ENCODE results near the gene KDM5B.
"Not testable (repeated sequence)": the region's sequence is repeated elsewhere in the genome, so short reads cannot be mapped to it uniquely, and the experiment has no call there.

The KDM5B gene

GRCh38 chr1:202728951-202729350 lies 79.3 kb downstream of the KDM5B start:
- Histone ChIP-seq H2AFZ (ENCODE audit: low read depth, low read length) (no peak overlapping the region), H3K9ac (ENCODE audit: low read depth, low read length) (no peak overlapping the region), H3K36me3 (ENCODE audit: insufficient read depth, low read length) (no peaks in the 10 kb centered on the region), H3K4me1 (ENCODE audit: insufficient read depth, low read length) (no peaks in the 10 kb centered on the region), H3K79me2 (ENCODE audit: insufficient read depth, low read length) (no peaks in the 10 kb centered on the region), H3K9me3 (ENCODE audit: insufficient read depth, low read length, severe bottlenecking) (no peaks in the 10 kb centered on the region), H3K27ac (ENCODE audit: low read length) (no peak overlapping the region), H3K4me3 (ENCODE audit: low read depth in 1 of 2, low read length in 2 of 2) (no peak overlapping the region), H3K27me3 (ENCODE audit: insufficient read depth, low read length, poor library complexity) (peaks cover 35% of the 10 kb centered on the region), H4K20me1 (ENCODE audit: insufficient read depth, low read length) (no peaks in the 10 kb centered on the region), H3K4me2 (ENCODE audit: insufficient read depth, low read length) (no peak overlapping the region)
- DNase-seq (no peak), ATAC-seq (ENCODE audit: insufficient read depth, low read depth) (no peak)
- TF ChIP-seq CTCF (IDR thresholded peaks at IDR 0.05; ENCODE audit: borderline replicate concordance, extremely low read depth, low read length, poor library complexity, severe bottlenecking) (no peak), EZH2 (IDR thresholded peaks at IDR 0.05; ENCODE audit: borderline replicate concordance, low read depth, low read length, severe bottlenecking) (no peak)

GRCh38 chr1:202725526-202725925 lies 82.7 kb downstream of the KDM5B start:
- H3K9me3 ChIP-seq (ENCODE audit: insufficient read depth, low read length, severe bottlenecking): no peaks in the 10 kb centered on the region
- no peaks in the 10 kb centered on the region for H3K36me3 ChIP-seq (ENCODE audit: insufficient read depth, low read length)
- no peaks in the 10 kb centered on the region for H4K20me1 ChIP-seq (ENCODE audit: insufficient read depth, low read length)
- H3K9ac ChIP-seq (ENCODE audit: low read depth, low read length): no peak overlapping the region
- H3K4me3 ChIP-seq (ENCODE audit: low read depth in 1 of 2, low read length in 2 of 2): no peak overlapping the region
- H2AFZ ChIP-seq (ENCODE audit: low read depth, low read length): no peak overlapping the region
- H3K79me2 ChIP-seq (ENCODE audit: insufficient read depth, low read length): no peaks in the 10 kb centered on the region
- H3K4me2 ChIP-seq (ENCODE audit: insufficient read depth, low read length): no peak overlapping the region
- no peaks in the 10 kb centered on the region for H3K4me1 ChIP-seq (ENCODE audit: insufficient read depth, low read length)
- ATAC-seq (ENCODE audit: insufficient read depth, low read depth) (no peak), DNase-seq (no peak)
- peaks cover 26% of the 10 kb centered on the region for H3K27me3 ChIP-seq (ENCODE audit: insufficient read depth, low read length, poor library complexity)
- H3K27ac ChIP-seq (ENCODE audit: low read length): no peak overlapping the region
- TF ChIP-seq EZH2 (IDR thresholded peaks at IDR 0.05; ENCODE audit: borderline replicate concordance, low read depth, low read length, severe bottlenecking) (no peak), CTCF (IDR thresholded peaks at IDR 0.05; ENCODE audit: borderline replicate concordance, extremely low read depth, low read length, poor library complexity, severe bottlenecking) (no peak)

GRCh38 chr1:202723708-202724107 lies 84.5 kb downstream of the KDM5B start:
- Histone ChIP-seq H3K27ac (ENCODE audit: low read length) (no peak overlapping the region), H3K4me1 (ENCODE audit: insufficient read depth, low read length) (no peaks in the 10 kb centered on the region), H3K4me3 (ENCODE audit: low read depth in 1 of 2, low read length in 2 of 2) (no peak overlapping the region), H3K36me3 (ENCODE audit: insufficient read depth, low read length) (no peaks in the 10 kb centered on the region), H2AFZ (ENCODE audit: low read depth, low read length) (no peak overlapping the region), H3K9me3 (ENCODE audit: insufficient read depth, low read length, severe bottlenecking) (no peaks in the 10 kb centered on the region), H3K9ac (ENCODE audit: low read depth, low read length) (no peak overlapping the region), H3K4me2 (ENCODE audit: insufficient read depth, low read length) (no peak overlapping the region), H4K20me1 (ENCODE audit: insufficient read depth, low read length) (no peaks in the 10 kb centered on the region), H3K27me3 (ENCODE audit: insufficient read depth, low read length, poor library complexity) (peaks cover 23% of the 10 kb centered on the region), H3K79me2 (ENCODE audit: insufficient read depth, low read length) (no peaks in the 10 kb centered on the region)
- ATAC-seq (ENCODE audit: insufficient read depth, low read depth) (no peak), DNase-seq (no peak)
- TF ChIP-seq CTCF (IDR thresholded peaks at IDR 0.05; ENCODE audit: borderline replicate concordance, extremely low read depth, low read length, poor library complexity, severe bottlenecking): no peak

- H3K9me3 ChIP-seq (ENCODE audit: insufficient read depth, low read length, severe bottlenecking); H3K79me2 ChIP-seq (ENCODE audit: insufficient read depth, low read length); H4K20me1 ChIP-seq (ENCODE audit: insufficient read depth, low read length); H3K9ac ChIP-seq (ENCODE audit: low read depth, low read length); H3K4me2 ChIP-seq (ENCODE audit: insufficient read depth, low read length); ATAC-seq (ENCODE audit: insufficient read depth, low read depth); H3K4me1 ChIP-seq (ENCODE audit: insufficient read depth, low read length); DNase-seq; H2AFZ ChIP-seq (ENCODE audit: low read depth, low read length); H3K27ac ChIP-seq (ENCODE audit: low read length); H3K36me3 ChIP-seq (ENCODE audit: insufficient read depth, low read length); H3K4me3 ChIP-seq (ENCODE audit: low read depth in 1 of 2, low read length in 2 of 2): not testable (repeated sequence)
- H3K27me3 ChIP-seq (ENCODE audit: insufficient read depth, low read length, poor library complexity): peaks cover 21% of the 10 kb centered on the region
These were observed 85.2 kb downstream of the KDM5B start for GRCh38 chr1:202723046-202723445.
